Activated CD8-positive, alpha-beta memory T cell treated with anti-CD3 and anti-CD28 coated beads for 48 hours (primary cell): Measurements from ENCODE around the gene RWDD1.
"Not testable (repeated sequence)": the region's sequence is repeated elsewhere in the genome, so short reads cannot be mapped to it uniquely, and the experiment has no call there.

Source experiments
- DNase-seq, 3 experiments: peaks; one replicate each; pipeline ENCODE4 v3.0.0-alpha.2; 2020; ENCODE audit warnings: low read depth in 2 of 3, low spot score in 2 of 3

Gene RWDD1

DNA sequence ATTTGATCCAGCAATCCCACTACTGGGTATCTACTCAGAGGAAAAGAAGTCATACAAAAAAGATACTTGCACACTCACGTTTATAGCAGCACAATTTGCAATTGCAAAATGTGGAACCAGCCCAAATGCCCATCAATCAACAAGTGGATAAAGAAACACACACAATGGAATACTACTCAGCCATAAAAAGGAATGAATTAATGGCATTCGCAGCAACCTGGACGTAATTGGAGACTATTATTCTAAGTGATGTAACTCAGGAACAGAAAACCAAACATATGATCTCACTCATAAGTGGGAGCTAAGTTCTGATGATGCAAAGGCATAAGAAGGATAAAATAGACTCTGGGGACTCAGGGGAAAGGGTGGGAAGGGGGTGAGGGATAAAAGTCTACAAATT lies 33.6 kb downstream of the RWDD1 start:
- not testable (repeated sequence) for DNase-seq

DNA sequence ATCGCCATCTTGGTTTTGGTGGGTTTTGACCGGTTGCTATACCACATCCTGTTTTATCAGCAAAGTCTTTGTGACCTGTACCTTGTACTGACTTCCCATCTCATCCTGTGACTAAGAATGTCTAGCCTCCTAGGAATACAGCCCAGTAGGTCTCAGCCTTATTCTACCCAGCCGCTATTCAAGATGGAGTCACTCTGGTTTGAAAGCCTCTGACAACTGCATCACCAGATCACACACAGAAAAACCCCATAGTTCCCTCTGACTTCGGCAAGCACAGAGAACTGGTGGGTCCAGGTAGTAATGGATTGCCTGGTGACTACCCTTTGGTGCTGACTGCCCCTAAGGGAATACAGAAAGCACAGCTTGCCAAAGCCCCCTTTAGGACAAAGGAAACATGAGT lies 34.6 kb downstream of the RWDD1 start:
- DNase-seq, result no peak

DNA sequence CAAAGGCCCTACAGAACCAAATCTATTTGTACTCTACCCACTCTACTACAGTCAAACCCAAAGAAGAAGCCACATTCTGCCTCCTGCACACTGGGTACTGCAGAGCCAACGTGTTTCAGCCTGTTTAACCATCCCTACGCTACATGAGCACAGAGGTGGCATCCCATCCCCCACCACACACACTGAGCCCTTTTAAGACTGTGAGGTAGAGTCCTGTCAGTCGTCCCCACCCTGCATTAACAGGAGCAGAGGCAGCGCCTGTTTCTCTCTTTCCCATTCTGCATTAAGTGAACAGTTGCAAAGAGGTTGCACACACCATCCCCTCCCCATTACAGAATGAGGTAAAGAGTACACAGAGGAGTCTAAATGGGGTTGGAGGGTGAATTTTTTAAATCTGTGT lies 39.8 kb downstream of the RWDD1 start:
- DNase-seq, result no peak

DNA sequence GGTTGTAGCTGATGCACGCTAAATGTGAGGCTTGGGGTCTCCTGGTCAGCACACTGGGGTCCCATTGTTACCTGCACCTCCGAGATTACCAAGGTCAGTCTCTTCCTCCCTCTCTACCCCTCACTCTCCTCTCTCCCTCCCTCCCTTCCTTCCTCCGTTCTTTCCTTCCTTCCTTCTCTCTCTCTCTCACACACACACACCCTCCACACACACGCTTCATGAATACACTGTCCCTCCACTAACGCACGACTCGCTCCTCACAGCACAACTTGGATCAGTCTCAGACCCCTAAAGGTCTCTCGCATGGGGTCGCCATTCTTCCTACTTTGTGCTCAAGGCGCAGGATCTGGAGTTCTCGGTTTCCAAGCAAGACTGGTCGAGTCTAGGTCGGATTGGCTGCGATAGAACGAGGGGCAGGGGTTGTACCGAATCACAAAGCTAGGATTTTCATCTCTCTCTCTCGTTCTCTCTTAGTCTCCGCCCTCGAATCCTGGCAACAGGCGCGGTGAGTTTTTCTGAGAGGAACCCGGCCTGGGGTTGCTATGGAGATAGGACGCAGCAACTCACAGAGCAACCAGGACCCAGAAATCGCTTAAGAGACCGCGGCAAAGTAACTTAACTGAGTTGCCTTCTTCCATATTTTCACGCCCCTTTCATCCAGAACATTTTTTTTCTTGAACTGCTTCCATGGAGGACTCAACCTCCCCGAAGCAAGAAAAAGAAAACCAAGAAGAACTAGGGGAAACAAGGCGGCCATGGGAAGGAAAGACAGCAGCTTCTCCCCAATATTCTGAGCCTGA lies 44.8 kb downstream of the RWDD1 start, which contains the start of gene RSPH4A:
RSPH4A (plus strand) TSS at position 543 of the 800 bp plus-strand sequence; CDS start at position 688, 145 bp downstream.
- DNase-seq, result peak in 2 of 3 experiments; percentile 18 to 40

DNA sequence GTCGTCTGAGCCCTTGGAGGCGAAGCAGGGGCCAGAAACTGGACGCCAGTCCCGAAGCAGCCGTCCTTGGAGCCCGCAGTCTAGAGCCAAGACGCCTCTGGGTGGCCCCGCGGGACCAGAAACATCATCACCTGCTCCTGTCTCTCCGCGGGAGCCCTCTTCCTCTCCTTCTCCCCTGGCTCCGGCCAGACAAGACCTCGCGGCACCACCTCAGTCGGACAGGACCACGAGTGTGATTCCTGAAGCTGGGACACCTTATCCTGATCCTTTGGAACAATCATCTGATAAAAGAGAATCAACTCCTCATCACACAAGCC lies 45.4 kb downstream of the RWDD1 start:
- no peak for DNase-seq

DNA sequence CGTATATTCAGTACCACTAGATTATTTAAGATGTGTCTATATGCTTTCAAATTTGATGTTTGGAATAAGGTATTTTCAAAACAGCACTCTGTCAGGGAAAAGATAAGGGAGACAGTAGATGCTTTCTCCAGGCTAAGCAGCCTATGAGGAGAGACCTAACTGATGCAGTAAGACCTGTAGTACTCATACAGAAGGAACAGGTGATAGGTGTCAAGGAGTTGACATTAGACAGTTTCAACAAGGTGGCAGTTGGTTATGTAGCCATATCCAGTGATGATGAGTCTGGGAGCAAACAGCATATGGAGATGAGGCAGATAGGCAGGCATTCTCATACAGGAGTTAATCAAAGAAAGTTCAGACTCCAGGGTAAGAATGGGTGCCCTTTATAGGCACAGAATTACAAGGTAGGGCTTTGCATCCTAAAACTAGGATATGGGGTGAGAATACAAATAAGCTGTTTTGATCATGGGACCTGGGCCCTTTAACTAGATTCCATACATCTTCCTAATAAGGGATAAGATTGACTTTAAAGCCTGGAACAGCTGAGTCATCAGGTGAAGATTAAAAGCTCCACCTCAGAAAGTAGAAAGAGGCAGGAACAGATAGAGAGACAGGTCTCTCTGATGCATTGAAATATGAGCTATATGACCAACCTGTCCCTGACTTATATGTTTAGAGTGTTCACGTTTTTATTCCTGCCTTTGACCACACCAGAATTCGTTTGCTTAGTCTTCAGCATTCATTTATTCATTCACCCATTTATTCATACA lies 52.9 kb downstream of the RWDD1 start:
- DNase-seq, result no peak

DNA sequence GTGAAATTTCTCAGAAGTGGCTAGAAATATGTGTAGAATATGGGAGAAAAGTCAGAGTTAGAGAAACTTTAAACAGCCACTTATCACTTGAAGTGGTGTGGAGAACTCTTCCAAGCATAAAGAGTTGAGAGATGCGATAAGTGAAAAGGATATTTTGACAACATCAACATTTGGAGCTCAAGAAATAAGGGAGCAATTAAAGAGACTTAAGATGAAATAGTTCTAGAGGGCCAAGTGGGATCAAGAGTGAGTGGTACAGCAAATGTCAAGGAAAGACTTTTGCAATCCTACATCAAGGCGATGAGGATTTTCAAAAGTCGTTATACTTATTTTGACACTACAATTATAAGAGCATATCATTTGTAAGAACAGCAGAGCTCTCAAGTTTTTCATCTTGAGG lies 54.6 kb downstream of the RWDD1 start:
- DNase-seq, result no peak

DNA sequence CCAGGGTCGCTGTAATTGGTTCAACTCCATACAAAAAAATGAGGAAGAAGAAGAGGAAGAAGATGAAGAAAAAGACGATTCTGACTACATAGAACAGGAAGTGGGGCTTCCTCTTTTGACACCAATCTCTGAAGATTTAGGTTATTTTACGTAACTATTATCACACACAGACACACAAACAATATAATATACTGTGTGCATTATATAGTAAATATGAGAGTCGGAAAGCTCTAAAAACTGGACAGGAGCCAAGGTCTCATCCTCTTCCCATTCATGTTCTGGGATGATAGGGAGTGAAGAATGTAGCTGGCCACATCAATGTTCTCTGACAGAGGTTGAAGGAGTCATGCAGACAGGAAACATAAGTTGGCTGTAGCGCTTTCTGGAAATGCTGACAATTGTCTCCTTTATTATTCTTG lies 58.3 kb downstream of the RWDD1 start:
- no peak for DNase-seq

DNA sequence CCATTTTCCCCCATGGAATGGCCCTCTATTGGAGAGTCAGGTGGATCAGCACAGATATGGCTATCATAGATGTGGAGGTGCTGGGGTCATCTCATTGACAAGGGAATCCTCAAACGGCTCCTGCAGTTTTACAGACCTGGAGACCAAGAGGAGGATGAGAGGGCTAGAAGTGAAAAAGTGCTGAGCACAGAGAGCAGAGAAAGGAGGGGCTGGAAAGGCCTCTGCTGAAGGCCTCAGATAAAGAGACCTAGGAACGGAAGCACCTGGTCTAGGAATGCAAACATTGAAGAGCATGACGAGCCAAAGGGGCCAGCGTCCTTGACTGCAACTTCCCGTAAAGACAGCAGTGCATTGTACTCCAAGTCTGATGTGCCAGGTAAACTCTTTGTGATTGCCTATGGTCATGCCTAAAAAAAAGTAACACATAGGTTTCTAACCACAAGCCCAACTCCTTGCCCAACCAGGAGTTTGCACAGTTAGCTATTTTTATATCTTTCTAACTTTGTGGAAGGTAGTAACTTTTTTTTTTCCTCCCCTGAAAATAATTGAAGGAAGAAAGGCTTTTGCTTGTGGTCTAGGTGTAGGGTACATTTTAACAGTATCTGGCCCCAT lies 60.2 kb downstream of the RWDD1 start:
- DNase-seq, result no peak

DNA sequence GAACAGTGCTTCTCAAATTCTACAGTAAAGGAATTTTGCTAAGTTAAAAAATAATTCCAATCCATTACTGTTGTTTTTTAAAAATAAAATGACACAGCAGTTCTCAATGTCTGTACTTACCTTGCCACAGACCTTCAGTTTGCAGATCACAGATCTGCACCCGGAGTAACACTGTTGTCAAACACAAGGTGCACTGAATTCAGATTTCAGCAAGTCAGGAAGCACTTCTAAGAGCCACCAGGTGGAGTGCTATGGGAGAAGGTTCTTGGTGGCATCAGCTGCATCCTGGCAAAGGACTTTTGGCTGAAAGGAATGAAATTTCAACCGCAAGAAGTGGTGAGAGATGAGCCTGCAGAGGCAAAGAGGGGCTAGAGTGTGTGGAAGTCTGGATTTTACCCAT lies 62.4 kb downstream of the RWDD1 start:
- no peak for DNase-seq
